Inflammatory macrophage treated with lipopolysaccharide for 4 hours (primary cell): Measurements from ENCODE around the gene IQCB1.
"Not testable (repeated sequence)": the region's sequence is repeated elsewhere in the genome, so short reads cannot be mapped to it uniquely, and the experiment has no call there.

ENCODE experiments used
- DNase-seq: peaks from one replicate; pipeline ENCODE4 v3.0.0-alpha.2; 2020

The IQCB1 gene

GRCh38 chr3:121800906-121801305 is 34.0 kb downstream of the IQCB1 start:
- no peak for DNase-seq

DNA sequence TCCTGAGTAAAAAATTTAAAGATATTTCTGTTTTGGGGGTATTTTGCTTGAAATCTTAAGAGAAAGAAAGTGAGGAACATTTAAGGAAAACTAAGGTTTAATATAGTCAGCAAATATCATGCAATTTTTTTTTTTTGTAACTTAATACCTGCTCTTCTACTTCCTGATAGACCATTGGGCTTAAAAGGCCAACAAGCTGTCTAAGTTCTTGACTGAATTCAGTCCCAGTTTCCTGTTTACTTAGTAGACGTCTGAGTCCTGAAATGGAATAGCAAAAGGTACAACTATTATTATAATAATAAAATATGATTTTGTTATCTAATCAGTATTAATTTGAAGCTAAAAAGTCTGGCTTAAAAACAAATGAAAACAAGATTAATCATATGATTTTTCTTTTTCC is 37.9 kb downstream of the IQCB1 start:
- no peak for DNase-seq

- DNase-seq, result no peak
Observed at GRCh38 chr3:121794264-121794983, 40.4 kb downstream of the IQCB1 start.

DNA sequence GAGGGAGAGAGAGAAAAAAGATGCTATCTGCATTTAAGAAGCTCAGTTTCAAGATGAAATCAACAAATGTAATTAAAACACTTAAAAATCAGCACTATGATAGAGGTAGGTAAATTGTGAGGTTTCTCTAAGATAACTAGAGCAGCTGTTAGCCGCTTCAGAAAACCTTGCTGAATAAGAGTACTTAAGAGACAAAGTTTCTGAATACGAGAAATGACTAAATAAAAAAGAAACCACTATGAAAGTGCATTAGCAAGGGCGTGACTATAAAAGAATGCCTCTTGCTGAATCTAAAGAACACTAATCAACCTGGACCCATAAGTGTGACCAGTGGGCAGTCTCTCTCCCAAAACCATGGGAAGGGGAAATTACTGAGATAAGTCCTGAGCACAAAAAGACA is 41.8 kb downstream of the IQCB1 start:
- no peak for DNase-seq

- no peak for DNase-seq
Observed at GRCh38 chr3:121786485-121786884, 48.4 kb downstream of the IQCB1 start.

- DNase-seq, result not testable (repeated sequence)
Observed at GRCh38 chr3:121782784-121783183, 52.1 kb downstream of the IQCB1 start.

GRCh38 chr3:121781611-121782010 is 53.2 kb downstream of the IQCB1 start:
- no peak for DNase-seq

- DNase-seq, result not testable (repeated sequence)
Observed at GRCh38 chr3:121775095-121775494, 59.8 kb downstream of the IQCB1 start.

DNA sequence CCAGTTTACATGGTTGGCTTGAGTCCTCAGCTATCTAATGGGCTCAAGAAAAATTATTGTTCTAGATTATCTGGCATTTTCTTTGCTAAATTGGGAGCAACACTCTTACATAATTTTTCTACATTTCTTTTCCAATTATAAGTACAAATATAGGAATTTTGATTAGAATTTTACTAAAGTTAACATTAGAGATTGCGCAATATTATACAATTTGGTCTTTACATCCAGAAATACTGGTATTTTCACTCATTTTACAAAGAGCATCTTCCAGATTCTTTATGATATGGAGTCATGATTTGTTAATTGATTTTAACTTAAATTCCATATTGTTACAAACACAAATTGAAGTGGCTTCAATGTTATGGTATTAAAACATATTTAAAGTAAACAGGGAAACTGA is 65.6 kb downstream of the IQCB1 start:
- no peak for DNase-seq

- no peak for DNase-seq
Observed at GRCh38 chr3:121768452-121768851, 66.4 kb downstream of the IQCB1 start.

DNA sequence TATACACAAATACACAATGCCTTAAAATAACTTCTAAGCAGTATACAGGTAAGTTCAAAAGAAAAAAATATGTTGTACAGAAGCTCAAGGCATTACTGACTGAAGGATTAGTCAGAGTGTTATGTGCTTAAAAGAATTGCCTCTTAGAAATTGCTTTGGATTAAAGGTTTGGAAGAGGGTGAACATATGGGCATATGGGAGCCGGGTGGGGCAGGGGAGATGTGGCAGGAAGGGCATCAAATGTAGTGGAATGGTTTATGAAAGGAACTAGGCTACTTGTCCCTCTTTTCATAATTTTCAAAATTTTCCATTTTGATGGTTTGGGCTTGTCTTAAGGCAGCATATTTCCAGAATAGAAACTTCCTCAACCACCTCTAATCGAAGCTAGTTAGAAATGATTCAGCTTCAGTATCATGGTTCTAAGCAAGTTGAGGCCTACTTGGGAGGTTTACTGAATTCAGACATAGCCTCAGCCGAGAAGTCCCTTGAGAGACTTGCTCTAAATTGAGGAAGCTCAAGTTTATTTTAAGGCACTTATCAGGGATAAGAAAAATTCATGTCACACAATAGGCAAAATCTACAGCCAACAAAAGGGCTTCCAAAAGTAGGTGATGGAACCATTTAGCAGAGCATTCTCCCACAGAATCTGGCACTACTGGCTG is 75.2 kb downstream of the IQCB1 start:
- DNase-seq, result no peak

DNA sequence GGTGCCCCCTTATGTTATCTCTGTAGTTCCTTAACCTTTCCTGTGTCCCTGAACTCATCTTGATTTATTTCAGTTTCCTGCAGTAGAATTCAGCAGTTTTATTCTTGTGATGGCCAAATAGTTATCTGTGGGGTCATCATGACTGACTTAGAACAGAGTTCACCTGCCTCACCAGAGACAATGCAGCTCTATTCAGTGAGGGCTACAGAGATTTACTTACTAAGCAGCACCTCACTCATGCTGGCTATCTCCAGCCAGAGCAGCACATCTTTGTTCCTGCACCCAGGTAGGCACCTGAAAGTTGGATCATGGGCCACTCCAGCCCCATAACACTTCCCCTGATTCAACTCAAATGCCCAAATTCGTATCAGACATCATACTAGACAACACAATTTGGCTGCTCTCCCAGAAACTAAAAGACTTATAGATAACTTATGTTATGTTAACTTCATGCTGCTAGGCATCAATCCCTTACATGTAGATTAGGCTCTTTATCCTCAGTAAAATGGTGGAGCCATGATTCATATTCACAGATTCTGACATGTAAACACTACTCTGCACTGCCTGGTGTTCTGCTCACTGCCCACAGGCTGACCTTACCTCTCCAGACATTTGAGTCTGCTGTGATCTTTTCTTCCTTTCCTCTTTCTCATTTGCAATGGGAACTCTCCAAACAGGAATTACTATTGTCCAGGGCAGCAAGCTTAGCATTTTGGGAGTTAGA is 76.0 kb downstream of the IQCB1 start:
- no peak for DNase-seq

DNA sequence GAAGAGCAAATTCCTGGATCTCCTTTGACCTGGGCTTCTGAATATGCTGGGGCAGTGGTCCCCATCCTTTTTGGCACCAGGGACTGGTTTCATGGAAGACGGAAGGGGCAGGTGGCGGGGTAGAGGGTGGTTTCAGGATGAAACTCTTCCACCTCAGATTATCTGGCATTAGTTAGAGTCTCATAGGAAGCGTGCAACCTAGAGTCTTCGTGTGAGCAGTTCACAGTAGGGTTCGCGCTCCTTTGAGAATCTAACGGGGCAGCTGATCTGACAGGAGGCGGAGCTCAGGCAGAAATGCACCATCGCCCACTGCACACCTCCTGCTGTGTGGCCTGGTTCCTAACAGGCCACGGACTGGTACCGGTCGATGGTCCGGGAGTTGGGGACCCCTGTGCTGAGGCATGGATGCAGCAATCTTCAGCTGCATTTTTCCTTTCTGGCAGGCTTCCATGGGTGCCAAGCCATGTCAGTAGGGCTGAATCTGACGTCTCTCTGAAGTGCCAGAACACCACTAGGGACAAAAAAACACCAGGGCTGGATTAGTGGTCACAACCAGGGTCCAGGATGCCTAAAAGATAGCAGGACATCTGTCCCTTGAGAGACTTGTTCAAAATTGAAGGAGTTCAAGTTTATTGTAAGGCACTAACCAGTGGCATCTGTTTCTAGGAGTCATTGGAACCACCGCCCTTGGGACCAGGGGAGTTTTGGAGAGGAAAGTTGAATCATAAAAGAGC is 76.9 kb downstream of the IQCB1 start:
- DNase-seq, result no peak

DNA sequence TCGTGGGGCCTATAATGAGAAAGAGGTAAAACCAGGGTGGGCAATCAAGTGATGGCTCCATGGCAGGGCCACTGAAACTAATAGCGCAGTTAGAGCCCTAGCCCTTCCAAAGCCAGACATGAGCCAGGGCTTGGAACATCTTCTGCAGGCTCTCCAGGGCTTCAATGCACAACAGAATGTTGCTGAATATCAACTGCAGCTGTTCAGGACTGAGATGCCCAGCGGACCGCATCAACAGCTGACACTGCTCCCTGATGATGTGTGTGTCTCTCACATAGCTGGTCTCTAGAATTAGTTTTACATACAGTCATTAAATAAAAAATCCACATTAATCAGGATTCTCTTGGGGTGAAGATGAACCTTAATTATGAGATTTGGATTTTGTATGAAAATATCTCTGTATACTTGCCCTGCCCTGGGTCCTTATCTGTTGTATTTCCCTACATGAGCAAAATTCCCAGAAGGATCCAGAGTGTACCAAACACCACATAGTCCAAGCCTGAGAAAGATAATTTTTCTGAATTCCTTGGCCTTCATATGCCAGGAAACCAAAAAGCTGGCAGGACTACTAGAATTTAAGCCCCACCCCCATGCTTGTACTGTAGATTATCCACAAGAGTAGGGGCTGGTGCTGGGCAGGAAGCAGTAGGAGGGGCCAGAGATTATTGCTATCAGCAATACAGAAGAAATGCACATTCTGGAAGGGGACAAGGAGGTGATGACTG is 77.6 kb downstream of the IQCB1 start:
- no peak for DNase-seq

- DNase-seq, result no peak
Observed at GRCh38 chr3:121752772-121753171, 82.1 kb downstream of the IQCB1 start.

- DNase-seq, result no peak
Observed at GRCh38 chr3:121752261-121752660, 82.6 kb downstream of the IQCB1 start.

GRCh38 chr3:121750087-121750415 is 84.8 kb downstream of the IQCB1 start:
- DNase-seq, result no peak

- DNase-seq, result peak; percentile 100
Observed at GRCh38 chr3:121749276-121750086, 85.4 kb downstream of the IQCB1 start, which contains the start of gene GOLGB1. Gene GOLGB1, minus strand, starts transcription at chr3:121749741. Its CDS starts 18,770 bp downstream, at chr3:121730971.

- DNase-seq, result peak; percentile 50
Observed at GRCh38 chr3:121748680-121749275, 86.1 kb downstream of the IQCB1 start.

DNA sequence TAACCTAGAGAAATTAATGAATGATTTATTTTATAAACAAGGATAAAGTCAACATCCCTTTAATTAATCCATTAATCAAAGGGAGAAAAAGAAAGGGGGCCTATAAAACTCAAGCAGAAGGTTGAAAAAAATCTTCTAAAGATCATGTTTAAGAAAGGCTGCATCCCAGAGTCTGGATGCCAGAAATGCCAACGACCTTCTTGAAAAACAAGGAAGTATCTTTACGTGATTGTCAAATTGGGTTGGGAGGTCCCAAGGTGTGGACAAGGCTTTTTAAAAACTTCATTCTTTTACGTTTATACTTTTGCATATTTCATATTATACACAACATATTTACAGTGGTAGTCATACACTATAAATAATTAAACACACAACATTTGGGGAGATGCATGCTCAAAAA is 86.9 kb downstream of the IQCB1 start:
- DNase-seq, result no peak

DNA sequence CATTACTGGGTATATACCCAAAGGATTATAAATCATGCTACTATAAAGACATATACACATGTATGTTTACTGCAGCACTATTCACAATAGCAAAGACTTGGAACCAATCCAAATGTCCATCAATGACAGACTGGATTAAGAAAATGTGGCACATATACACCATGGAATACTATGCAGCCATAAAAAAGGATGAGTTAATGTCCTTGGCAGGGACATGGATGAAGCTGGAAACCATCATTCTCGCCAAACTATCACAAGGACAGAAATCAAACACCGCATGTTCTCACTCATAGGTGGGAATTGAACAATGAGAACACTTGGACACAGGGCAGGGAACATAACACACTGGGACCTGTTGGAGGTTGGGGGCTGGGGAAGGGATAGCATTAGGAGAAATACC is 91.8 kb downstream of the IQCB1 start:
- DNase-seq, result not testable (repeated sequence)
